C4-2B (cell line): ENCODE measurements around the gene KDM6A.

Experiments
- H3K27ac ChIP-seq: fragments of 450-650 bp; 2 replicates; pipeline ENCODE4 v1.5.1; 2017
- ZFX ChIP-seq: fragments of 450-650 bp; IDR thresholded peaks from 2 replicates; pipeline ENCODE4 v1.6.1; 2017
- TF ChIP-seq, protein P1 (sequence below): fragments of 450-650 bp; conservative IDR thresholded peaks from 2 replicates; pipeline ENCODE4 v1.5.1; 2017; ENCODE audit warnings: mild to moderate bottlenecking

The KDM6A gene

DNA sequence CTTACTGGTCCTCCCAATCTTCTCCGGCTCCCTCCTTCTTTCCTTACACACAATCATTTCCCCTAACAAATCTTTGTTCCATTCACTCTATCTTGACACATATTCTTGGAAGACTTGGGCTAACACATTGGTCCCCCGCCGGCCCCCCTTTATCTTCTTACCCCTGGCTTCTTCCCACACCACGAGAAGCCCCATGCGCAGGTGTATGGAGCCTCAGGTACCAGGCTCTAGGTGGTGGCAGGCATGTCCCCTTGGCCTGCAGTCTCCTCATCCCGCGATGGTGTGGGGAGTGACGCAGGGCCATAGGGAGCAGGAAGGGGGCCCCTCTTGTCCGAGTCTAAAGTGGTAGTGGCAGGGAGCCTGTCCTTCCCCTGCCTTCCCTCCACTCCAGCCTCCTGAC, 277.8 kb downstream of the KDM6A start:
- no peak for TF ChIP-seq ZFX
- TF ChIP-seq, protein P1, sequence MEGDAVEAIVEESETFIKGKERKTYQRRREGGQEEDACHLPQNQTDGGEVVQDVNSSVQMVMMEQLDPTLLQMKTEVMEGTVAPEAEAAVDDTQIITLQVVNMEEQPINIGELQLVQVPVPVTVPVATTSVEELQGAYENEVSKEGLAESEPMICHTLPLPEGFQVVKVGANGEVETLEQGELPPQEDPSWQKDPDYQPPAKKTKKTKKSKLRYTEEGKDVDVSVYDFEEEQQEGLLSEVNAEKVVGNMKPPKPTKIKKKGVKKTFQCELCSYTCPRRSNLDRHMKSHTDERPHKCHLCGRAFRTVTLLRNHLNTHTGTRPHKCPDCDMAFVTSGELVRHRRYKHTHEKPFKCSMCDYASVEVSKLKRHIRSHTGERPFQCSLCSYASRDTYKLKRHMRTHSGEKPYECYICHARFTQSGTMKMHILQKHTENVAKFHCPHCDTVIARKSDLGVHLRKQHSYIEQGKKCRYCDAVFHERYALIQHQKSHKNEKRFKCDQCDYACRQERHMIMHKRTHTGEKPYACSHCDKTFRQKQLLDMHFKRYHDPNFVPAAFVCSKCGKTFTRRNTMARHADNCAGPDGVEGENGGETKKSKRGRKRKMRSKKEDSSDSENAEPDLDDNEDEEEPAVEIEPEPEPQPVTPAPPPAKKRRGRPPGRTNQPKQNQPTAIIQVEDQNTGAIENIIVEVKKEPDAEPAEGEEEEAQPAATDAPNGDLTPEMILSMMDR, result no peak

DNA sequence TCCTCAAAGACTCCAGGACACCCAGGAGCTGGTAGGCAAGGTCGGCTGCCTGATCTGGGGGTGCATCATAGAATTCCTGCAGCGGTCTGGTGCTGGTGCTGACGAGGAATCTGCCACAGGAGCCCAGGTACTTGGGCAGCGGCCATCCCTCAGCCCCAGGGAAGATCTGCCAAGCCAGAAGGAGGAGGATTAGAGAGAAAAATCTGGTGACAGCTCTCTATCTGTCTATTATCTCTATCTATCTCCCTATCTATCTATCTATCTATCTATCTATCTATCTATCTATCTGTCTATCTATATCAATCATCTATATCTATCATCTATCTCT, 281.0 kb downstream of the KDM6A start:
- H3K27ac ChIP-seq, result no peak overlapping the region
- no peak for TF ChIP-seq ZFX
- TF ChIP-seq, protein P1, result no peak

More for the DNA sequence above, 277.8 kb downstream of the KDM6A start:
- H3K27ac ChIP-seq, result no peak overlapping the region

DNA sequence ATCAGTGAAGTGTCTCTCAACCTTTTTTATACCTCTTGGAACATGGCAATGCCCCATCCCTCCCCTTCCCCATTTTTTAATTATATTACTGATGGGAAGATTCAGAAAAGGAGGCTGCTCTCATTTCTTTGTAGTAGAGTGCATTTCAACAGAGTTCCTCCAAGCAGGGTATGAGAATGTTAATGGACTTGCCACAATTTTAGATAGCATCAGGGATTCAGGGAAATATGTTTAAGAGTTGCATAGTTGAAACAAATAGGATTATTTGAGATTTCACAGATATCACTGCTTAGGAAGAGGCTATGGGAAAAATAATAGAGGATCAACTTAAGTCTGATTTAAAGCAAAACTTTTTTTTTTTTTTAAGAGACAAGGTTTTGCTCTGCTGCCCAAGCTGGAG, 281.5 kb downstream of the KDM6A start:
- no peak overlapping the region for H3K27ac ChIP-seq
- TF ChIP-seq, protein P1, result no peak
- no peak for TF ChIP-seq ZFX

DNA sequence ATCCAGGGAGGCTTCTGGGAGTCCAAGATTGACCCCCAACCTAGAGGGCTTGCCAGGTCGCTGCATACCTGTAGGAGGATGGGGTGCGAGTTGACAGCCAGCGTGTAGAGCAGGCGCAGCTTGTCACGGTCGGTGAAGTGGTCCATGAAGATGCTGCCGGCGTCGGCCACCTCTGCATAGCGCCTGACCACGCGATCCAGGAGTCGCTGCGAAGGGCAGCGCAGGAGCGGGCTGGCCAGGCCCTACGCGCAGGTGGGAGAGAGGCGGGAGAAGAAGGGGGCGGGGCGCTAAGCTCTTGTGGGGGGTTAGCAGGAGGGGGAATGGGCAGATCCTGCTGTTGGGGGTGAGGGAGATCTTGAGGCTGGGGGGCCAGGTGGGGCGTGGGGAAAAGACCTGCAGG, 284.7 kb downstream of the KDM6A start:
- no peak overlapping the region for H3K27ac ChIP-seq
- TF ChIP-seq, protein P1, result no peak
- TF ChIP-seq ZFX, result no peak
